Measurements from ENCODE around the gene USP13. TPM values are rescaled to one million over a fixed set of nuclear protein-coding genes. Genes with fewer than 3 reads are reported as not detected.

The USP13 gene
- total and polyA plus RNA-seq, 2 donors from 2014 or later = 3.0 to 9.0 TPM

GRCh38 chr3:179658606-179659005 lies 5.8 kb downstream of the USP13 start:
- no peak for FAIRE-seq
- intact Hi-C loops (cut with DNase I) = no loop called here

GRCh38 chr3:179660872-179661271 lies 8.0 kb downstream of the USP13 start:
- intact Hi-C loops (cut with DNase I) = no loop called here
- H3K36me3 ChIP-seq (ENCODE audit: control insufficient read depth in 2 of 3, insufficient read depth in 3 of 3, low read length in 3 of 3) = no peaks in the 10 kb centered on the region
- no peaks in the 10 kb centered on the region for H3K9me3 ChIP-seq (ENCODE audit: control insufficient read depth in 2 of 3, insufficient read depth in 1 of 3, low read length in 3 of 3)
- DNase-seq (no peak), FAIRE-seq (no peak)
- H3K4me3 ChIP-seq (ENCODE audit: low read length in 3 of 3) = no peak overlapping the region
- no peaks in the 10 kb centered on the region for H3K27me3 ChIP-seq (ENCODE audit: control insufficient read depth, insufficient read depth, low read length)
- no peak overlapping the region for H3K9ac ChIP-seq (ENCODE audit: low read length in 3 of 3)
- no peaks in the 10 kb centered on the region for H3K4me1 ChIP-seq (ENCODE audit: control insufficient read depth in 2 of 3, insufficient read depth in 2 of 3, low read depth in 1 of 3, low read length in 3 of 3)
- TF ChIP-seq CTCF (IDR thresholded peaks at IDR 0.05; ENCODE audit: borderline replicate concordance, extremely low read depth, insufficient read depth) = no peak
- H3K27ac ChIP-seq (ENCODE audit: low read depth in 2 of 2, low read length in 2 of 2) = no peak overlapping the region

More at GRCh38 chr3:179658606-179659005, 5.8 kb downstream of the USP13 start:
- no peak for TF ChIP-seq CTCF (IDR thresholded peaks at IDR 0.05; ENCODE audit: borderline replicate concordance, extremely low read depth, insufficient read depth)
- H3K9me3 ChIP-seq (ENCODE audit: control insufficient read depth in 2 of 3, insufficient read depth in 1 of 3, low read length in 3 of 3) = no peaks in the 10 kb centered on the region
- H3K27ac ChIP-seq (ENCODE audit: low read depth in 2 of 2, low read length in 2 of 2) = no peak overlapping the region
- H3K4me3 ChIP-seq (ENCODE audit: low read length in 3 of 3) = no peak overlapping the region
- no peak overlapping the region for H3K9ac ChIP-seq (ENCODE audit: low read length in 3 of 3)
- H3K4me1 ChIP-seq (ENCODE audit: control insufficient read depth in 2 of 3, insufficient read depth in 2 of 3, low read depth in 1 of 3, low read length in 3 of 3) = peaks cover 0 to 2% (median 0%) of the 10 kb centered on the region in 3 donors
- no peaks in the 10 kb centered on the region for H3K27me3 ChIP-seq (ENCODE audit: control insufficient read depth, insufficient read depth, low read length)
- no peak for DNase-seq
- no peaks in the 10 kb centered on the region for H3K36me3 ChIP-seq (ENCODE audit: control insufficient read depth in 2 of 3, insufficient read depth in 3 of 3, low read length in 3 of 3)

GRCh38 chr3:179661777-179662176 lies 8.9 kb downstream of the USP13 start:
- intact Hi-C loops (cut with DNase I) = no loop called here
- no peaks in the 10 kb centered on the region for H3K9me3 ChIP-seq (ENCODE audit: control insufficient read depth in 2 of 3, insufficient read depth in 1 of 3, low read length in 3 of 3)
- no peak for TF ChIP-seq CTCF (IDR thresholded peaks at IDR 0.05; ENCODE audit: borderline replicate concordance, extremely low read depth, insufficient read depth)
- H3K4me3 ChIP-seq (ENCODE audit: low read length in 3 of 3) = no peak overlapping the region
- DNase-seq (no peak), FAIRE-seq (no peak)
- no peaks in the 10 kb centered on the region for H3K36me3 ChIP-seq (ENCODE audit: control insufficient read depth in 2 of 3, insufficient read depth in 3 of 3, low read length in 3 of 3)
- H3K4me1 ChIP-seq (ENCODE audit: control insufficient read depth in 2 of 3, insufficient read depth in 2 of 3, low read depth in 1 of 3, low read length in 3 of 3) = no peaks in the 10 kb centered on the region
- H3K27me3 ChIP-seq (ENCODE audit: control insufficient read depth, insufficient read depth, low read length) = no peaks in the 10 kb centered on the region
- H3K9ac ChIP-seq (ENCODE audit: low read length in 3 of 3) = no peak overlapping the region
- H3K27ac ChIP-seq (ENCODE audit: low read depth in 2 of 2, low read length in 2 of 2) = no peak overlapping the region

- intact Hi-C loops (cut with DNase I) = no loop called here
- Histone ChIP-seq H3K9me3 (ENCODE audit: control insufficient read depth in 2 of 3, insufficient read depth in 1 of 3, low read length in 3 of 3) (no peaks in the 10 kb centered on the region), H3K9ac (ENCODE audit: low read length in 3 of 3) (no peak overlapping the region), H3K4me3 (ENCODE audit: low read length in 3 of 3) (no peak overlapping the region), H3K27ac (ENCODE audit: low read depth in 2 of 2, low read length in 2 of 2) (no peak overlapping the region), H3K36me3 (ENCODE audit: control insufficient read depth in 2 of 3, insufficient read depth in 3 of 3, low read length in 3 of 3) (no peaks in the 10 kb centered on the region), H3K4me1 (ENCODE audit: control insufficient read depth in 2 of 3, insufficient read depth in 2 of 3, low read depth in 1 of 3, low read length in 3 of 3) (no peaks in the 10 kb centered on the region), H3K27me3 (ENCODE audit: control insufficient read depth, insufficient read depth, low read length) (no peaks in the 10 kb centered on the region)
- TF ChIP-seq CTCF (IDR thresholded peaks at IDR 0.05; ENCODE audit: borderline replicate concordance, extremely low read depth, insufficient read depth) = no peak
- FAIRE-seq (no peak), DNase-seq (no peak)
These were observed 10.3 kb downstream of the USP13 start for GRCh38 chr3:179663093-179663492.
